ENCODE results near the gene RALGPS2. TPM values are rescaled to one million over a fixed set of nuclear protein-coding genes. Genes with fewer than 3 reads are reported as not detected.

The RALGPS2 gene
- total RNA-seq, 1 experiment from 2014 or later = 238 TPM

- Histone ChIP-seq H3K9me2 (replicated peaks; ENCODE audit: insufficient read depth, low read length) (no peaks in the 10 kb centered on the region), H2AFZ (ENCODE audit: low read length) (no peak overlapping the region), H3K4me1 (ENCODE audit: low read length) (peaks cover 4% of the 10 kb centered on the region), H3K36me3 (ENCODE audit: insufficient read depth, low read length) (no peaks in the 10 kb centered on the region), H3K79me2 (ENCODE audit: low read length) (no peaks in the 10 kb centered on the region), H3K4me3 (ENCODE audit: low read length) (no peak overlapping the region), H3K9me3 (ENCODE audit: low read length) (peaks cover 5% of the 10 kb centered on the region), H3K4me2 (ENCODE audit: low read depth, low read length, poor library complexity, severe bottlenecking) (no peak overlapping the region), H3K9ac (ENCODE audit: low read length) (no peak overlapping the region), H3K27ac (ENCODE audit: low read length) (no peak overlapping the region), H3K27me3 (ENCODE audit: low read length) (no peaks in the 10 kb centered on the region; the same call in 1 of the 2 replicates), H4K20me1 (ENCODE audit: insufficient read depth, low read depth, low read length) (no peaks in the 10 kb centered on the region)
- no peak for DNase-seq
Measured at GRCh38 chr1:178970184-178970583, 245.1 kb downstream of the RALGPS2 start.

Small RNA genes lying within 50 kb of the gene (small RNA-seq; reads per million reads assigned to genes)
- gene MIR4424 (152 reads per million, percentile 99 among the genes with 10 or more reads in this experiment), gene RF00092 (not detected)

Other genes with a start within 250 kb of the RALGPS2 start
- gene CLEC20A, start 228.3 kb upstream of the RALGPS2 start, total RNA-seq (2014; rRNA removed; shearing (Covaris generic); ENCODE audit: low replicate concordance) = not detected in 2 replicates
- 0.18 and 0.26 TPM in 2 replicates for gene TEX35, start 212.1 kb upstream of the RALGPS2 start, total RNA-seq (2014; rRNA removed; shearing (Covaris generic); ENCODE audit: low replicate concordance)
- gene ANGPTL1, start 145.8 kb downstream of the RALGPS2 start, total RNA-seq (2014; rRNA removed; shearing (Covaris generic); ENCODE audit: low replicate concordance) = 0.25 TPM in 1 of 2 replicates, not detected in the other